K562 (cell line): ENCODE data around the gene NKIRAS1. TPM values are rescaled to one million over a fixed set of nuclear protein-coding genes. Genes with fewer than 3 reads are reported as not detected.

ENCODE experiments used
- BACH1 ChIP-seq: fragments of 200-800 bp; sonication (Bioruptor generic); IDR thresholded peaks from 2 replicates; pipeline ENCODE4 v1.6.1; 2016; ENCODE audit warnings: missing genetic modification characterization, missing compliant biosample characterization
- BRD9 ChIP-seq: fragments of 450-650 bp; IDR thresholded peaks from 2 replicates; pipeline ENCODE4 v1.6.1; 2018; ENCODE audit warnings: low read depth; ENCODE audit not compliant: partially characterized antibody
- CREM ChIP-seq: IDR thresholded peaks from 2 replicates; pipeline ENCODE4 v1.6.1; 2014; ENCODE audit warnings: antibody characterized with exemption, low read depth
- GABPA ChIP-seq: fragments of 200-800 bp; sonication (Bioruptor generic); conservative IDR thresholded peaks from 2 replicates; pipeline ENCODE4 v1.6.1; 2016; ENCODE audit warnings: low read depth, missing genetic modification characterization, missing compliant biosample characterization
- HDAC8 ChIP-seq: fragments of 450-650 bp; IDR thresholded peaks from 2 replicates; pipeline ENCODE4 v1.6.1; 2016; ENCODE audit warnings: mild to moderate bottlenecking, missing genetic modification characterization, moderate library complexity, missing compliant biosample characterization
- HDGF ChIP-seq: fragments of 450-650 bp; IDR thresholded peaks from 2 replicates; pipeline ENCODE4 v1.6.1; 2016
- KLF16 ChIP-seq: IDR thresholded peaks from 2 replicates; pipeline ENCODE4 v1.6.1; 2016; ENCODE audit warnings: antibody characterized with exemption
- MEF2A ChIP-seq: IDR thresholded peaks from 2 replicates; pipeline ENCODE4 v1.6.1; 2011; ENCODE audit warnings: low read depth, mild to moderate bottlenecking, low read length, moderate library complexity; ENCODE audit not compliant: control insufficient read depth
- NR2F6 ChIP-seq: fragments of 450-650 bp; formaldehyde crosslinking; IDR thresholded peaks from 2 replicates; pipeline ENCODE4 v1.4.0; 2020; ENCODE audit warnings: mild to moderate bottlenecking
- POLR2AphosphoS5 ChIP-seq: IDR thresholded peaks from 2 replicates; pipeline ENCODE4 v1.6.1; 2011; ENCODE audit warnings: mild to moderate bottlenecking, low read depth, low read length, moderate library complexity; ENCODE audit not compliant: control insufficient read depth, insufficient read depth
- PTTG1 ChIP-seq: fragments of 450-650 bp; IDR thresholded peaks from 2 replicates; pipeline ENCODE4 v1.6.1; 2016; ENCODE audit warnings: low read depth, mild to moderate bottlenecking, missing genetic modification characterization, missing compliant biosample characterization
- RNF2 ChIP-seq: sonication (generic); IDR thresholded peaks from 2 replicates; pipeline ENCODE4 v1.6.1; 2016
- SAP30 ChIP-seq: fragments of 200-600 bp; sonication (generic); IDR thresholded peaks from 2 replicates; pipeline ENCODE4 v1.6.1; 2012; ENCODE audit warnings: borderline replicate concordance, low read depth, mild to moderate bottlenecking, moderate library complexity, low read length, control low read depth, inconsistent platforms; ENCODE audit not compliant: insufficient read depth, poor library complexity, severe bottlenecking
- SUPT5H ChIP-seq: fragments of 450-650 bp; IDR thresholded peaks from 2 replicates; pipeline ENCODE4 v1.6.1; 2016
- ZNF232 ChIP-seq: sonication (generic); formaldehyde crosslinking; IDR thresholded peaks from 2 replicates; pipeline ENCODE4 v1.8.0; 2022; ENCODE audit warnings: mild to moderate bottlenecking, missing genetic modification reagents
- ZNF324 ChIP-seq: fragments of 250-450 bp; sonication (Bioruptor Pico); IDR thresholded peaks from 2 replicates; pipeline ENCODE4 v1.4.0; 2020; ENCODE audit warnings: mild to moderate bottlenecking
- polyA plus RNA-seq, 8 experiments: library from polyadenylated mRNA; depleted of rRNA in 4 of 8; stranded (reverse) in 5 of 8; unstranded in 3 of 8; fragments of >200 nt; fragmentation: Nextera tagmentation in 2 of 8; fragmentation: Illumina TruSeq in 1 of 8; extraction: Ambion mirVana in 2 of 8; extraction: Trizol in 1 of 8; gene quantifications; 2 replicates each; pipeline versions ENCODE4 v1.2.1 to v1.2.3, GENCODE V29; 2011 to 2014; ENCODE audit warnings: inconsistent platforms in 1 of 8, missing spikeins in 1 of 8
- total RNA-seq, 7 experiments: library from RNA; depleted of rRNA in 6 of 7; stranded (reverse); fragments of >200 nt in 6 of 7; fragmentation: Illumina TruSeq in 2 of 7; extraction: Trizol in 2 of 7; gene quantifications; 2 replicates each; pipeline versions ENCODE4 v1.2.1 to v1.2.3, GENCODE V29; 2011 to 2021; ENCODE audit warnings: low replicate concordance in 1 of 7
- TF ChIP-seq, protein P1 (sequence below): fragments of 250-450 bp; sonication (Bioruptor Pico); IDR thresholded peaks from 2 replicates; pipeline ENCODE4 v1.5.0; 2022; ENCODE audit warnings: mild to moderate bottlenecking
- TF ChIP-seq, protein P2 (sequence below): fragments of 450-650 bp; conservative IDR thresholded peaks from 2 replicates; pipeline ENCODE4 v1.6.1; 2016; ENCODE audit warnings: missing genetic modification characterization, low read depth, mild to moderate bottlenecking, control low read depth, missing compliant biosample characterization
- TF ChIP-seq, protein P3 (sequence below), 3 experiments: fragments of 200-800 bp in 1 of 3; sonication (Bioruptor generic) in 1 of 3; sonication (generic) in 1 of 3; formaldehyde crosslinking in 1 of 3; IDR thresholded peaks; 2 replicates each; pipeline versions ENCODE4 v1.6.1 to v1.8.0; 2016 to 2022; ENCODE audit warnings: mild to moderate bottlenecking in 2 of 3, missing compliant biosample characterization in 2 of 3, missing genetic modification characterization in 2 of 3, missing genetic modification reagents in 1 of 3
- TF ChIP-seq, protein P4 (sequence below): fragments of 250-450 bp; sonication (Bioruptor Pico); IDR thresholded peaks from 2 replicates; pipeline ENCODE4 v1.8.0; 2021; ENCODE audit warnings: mild to moderate bottlenecking, moderate library complexity

NKIRAS1 gene
- total and polyA plus RNA-seq, 9 of the 15 experiments (the other 6 are each of a cell fraction or from before 2014, with no cell fraction given) = 5.1 to 10.3 (median 6.3) TPM

DNA sequence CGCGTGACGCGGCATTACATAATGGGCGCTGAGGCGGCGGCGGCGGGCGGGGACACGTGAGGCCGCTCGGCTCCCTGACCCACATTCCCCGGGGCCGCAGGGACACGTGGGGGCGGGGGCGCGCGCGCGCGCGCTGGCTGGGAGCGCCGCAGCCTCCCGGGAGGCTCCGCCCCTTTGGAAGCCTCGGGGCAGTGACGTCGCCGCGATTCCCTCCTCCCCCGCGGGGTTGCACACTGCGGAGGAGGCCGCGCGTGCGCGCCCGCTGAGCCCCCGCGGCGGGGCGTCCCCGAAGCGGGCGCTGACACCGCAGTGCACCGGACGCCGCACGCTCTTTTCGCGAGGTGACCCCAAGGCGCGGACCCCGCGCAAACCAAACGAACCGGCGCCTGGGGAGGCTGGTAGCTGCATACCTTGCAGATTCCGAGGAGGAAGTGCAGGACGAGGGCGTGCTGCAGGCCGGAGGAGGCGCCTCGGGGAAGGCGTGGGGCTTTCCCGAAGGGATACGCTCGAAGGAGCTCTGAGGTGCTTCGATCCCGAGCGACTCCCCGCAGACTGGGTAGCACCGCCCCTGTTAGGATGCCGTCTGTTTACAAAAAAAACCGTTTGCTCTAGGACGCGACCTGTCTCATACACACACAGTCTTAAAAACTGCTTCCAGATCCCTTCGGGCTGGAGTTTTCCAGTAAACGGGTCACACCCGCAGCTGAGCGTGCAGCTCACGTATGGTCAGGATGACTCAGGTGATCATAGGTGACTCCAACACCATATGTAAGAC lies 29.3 kb upstream of the NKIRAS1 start (continued):
- TF ChIP-seq GABPA (tag) = peak; percentile 14; the same call in 1 of the 2 replicates
- TF ChIP-seq ZNF324 (CRISPR knock-in tag) = no peak
- TF ChIP-seq MEF2A = 0 out of 2 replicates have a peak, but pooled peaks have one; percentile 2
- peak; percentile 59; the same call in 1 of the 2 replicates for TF ChIP-seq POLR2AphosphoS5
- no peak for TF ChIP-seq HDGF
- peak; percentile 23; the same call in 1 of the 2 replicates for TF ChIP-seq HDAC8
- TF ChIP-seq CREM = peak; percentile 95
- peak; percentile 72 for TF ChIP-seq BRD9
- TF ChIP-seq NR2F6 = no peak
- peak; percentile 50; the same call in 1 of the 2 replicates for TF ChIP-seq SUPT5H
- TF ChIP-seq KLF16 = peak; percentile 47; the same call in 1 of the 2 replicates
- TF ChIP-seq, protein P1, sequence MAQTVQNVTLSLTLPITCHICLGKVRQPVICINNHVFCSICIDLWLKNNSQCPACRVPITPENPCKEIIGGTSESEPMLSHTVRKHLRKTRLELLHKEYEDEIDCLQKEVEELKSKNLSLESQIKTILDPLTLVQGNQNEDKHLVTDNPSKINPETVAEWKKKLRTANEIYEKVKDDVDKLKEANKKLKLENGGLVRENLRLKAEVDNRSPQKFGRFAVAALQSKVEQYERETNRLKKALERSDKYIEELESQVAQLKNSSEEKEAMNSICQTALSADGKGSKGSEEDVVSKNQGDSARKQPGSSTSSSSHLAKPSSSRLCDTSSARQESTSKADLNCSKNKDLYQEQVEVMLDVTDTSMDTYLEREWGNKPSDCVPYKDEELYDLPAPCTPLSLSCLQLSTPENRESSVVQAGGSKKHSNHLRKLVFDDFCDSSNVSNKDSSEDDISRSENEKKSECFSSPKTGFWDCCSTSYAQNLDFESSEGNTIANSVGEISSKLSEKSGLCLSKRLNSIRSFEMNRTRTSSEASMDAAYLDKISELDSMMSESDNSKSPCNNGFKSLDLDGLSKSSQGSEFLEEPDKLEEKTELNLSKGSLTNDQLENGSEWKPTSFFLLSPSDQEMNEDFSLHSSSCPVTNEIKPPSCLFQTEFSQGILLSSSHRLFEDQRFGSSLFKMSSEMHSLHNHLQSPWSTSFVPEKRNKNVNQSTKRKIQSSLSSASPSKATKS (CRISPR knock-in tag) = no peak
- TF ChIP-seq, protein P2, sequence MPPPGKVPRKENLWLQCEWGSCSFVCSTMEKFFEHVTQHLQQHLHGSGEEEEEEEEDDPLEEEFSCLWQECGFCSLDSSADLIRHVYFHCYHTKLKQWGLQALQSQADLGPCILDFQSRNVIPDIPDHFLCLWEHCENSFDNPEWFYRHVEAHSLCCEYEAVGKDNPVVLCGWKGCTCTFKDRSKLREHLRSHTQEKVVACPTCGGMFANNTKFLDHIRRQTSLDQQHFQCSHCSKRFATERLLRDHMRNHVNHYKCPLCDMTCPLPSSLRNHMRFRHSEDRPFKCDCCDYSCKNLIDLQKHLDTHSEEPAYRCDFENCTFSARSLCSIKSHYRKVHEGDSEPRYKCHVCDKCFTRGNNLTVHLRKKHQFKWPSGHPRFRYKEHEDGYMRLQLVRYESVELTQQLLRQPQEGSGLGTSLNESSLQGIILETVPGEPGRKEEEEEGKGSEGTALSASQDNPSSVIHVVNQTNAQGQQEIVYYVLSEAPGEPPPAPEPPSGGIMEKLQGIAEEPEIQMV = no peak
- no peak; the same call in 1 of the 2 replicates for TF ChIP-seq RNF2
- peak; percentile 79 for TF ChIP-seq SAP30
- no peak for TF ChIP-seq BACH1 (tag)
- no peak for TF ChIP-seq PTTG1 (tag)
- 0 out of 2 replicates have a peak, but pooled peaks have one; percentile 56 for TF ChIP-seq ZNF232 (CRISPR knock-in tag)
- TF ChIP-seq, protein P3, sequence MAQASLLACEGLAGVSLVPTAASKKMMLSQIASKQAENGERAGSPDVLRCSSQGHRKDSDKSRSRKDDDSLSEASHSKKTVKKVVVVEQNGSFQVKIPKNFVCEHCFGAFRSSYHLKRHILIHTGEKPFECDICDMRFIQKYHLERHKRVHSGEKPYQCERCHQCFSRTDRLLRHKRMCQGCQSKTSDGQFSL (CRISPR knock-in tag; IDR thresholded peaks at IDR 0.05) = peak; percentile 52
- TF ChIP-seq, protein P3 (tag; IDR thresholded peaks at IDR 0.05) = no peak
- TF ChIP-seq, protein P4, sequence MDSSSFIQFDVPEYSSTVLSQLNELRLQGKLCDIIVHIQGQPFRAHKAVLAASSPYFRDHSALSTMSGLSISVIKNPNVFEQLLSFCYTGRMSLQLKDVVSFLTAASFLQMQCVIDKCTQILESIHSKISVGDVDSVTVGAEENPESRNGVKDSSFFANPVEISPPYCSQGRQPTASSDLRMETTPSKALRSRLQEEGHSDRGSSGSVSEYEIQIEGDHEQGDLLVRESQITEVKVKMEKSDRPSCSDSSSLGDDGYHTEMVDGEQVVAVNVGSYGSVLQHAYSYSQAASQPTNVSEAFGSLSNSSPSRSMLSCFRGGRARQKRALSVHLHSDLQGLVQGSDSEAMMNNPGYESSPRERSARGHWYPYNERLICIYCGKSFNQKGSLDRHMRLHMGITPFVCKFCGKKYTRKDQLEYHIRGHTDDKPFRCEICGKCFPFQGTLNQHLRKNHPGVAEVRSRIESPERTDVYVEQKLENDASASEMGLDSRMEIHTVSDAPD (CRISPR knock-in tag) = no peak
